SK-MEL-5 (cell line): ENCODE measurements around the gene PGP. TPM values are rescaled to one million over a fixed set of nuclear protein-coding genes. Genes with fewer than 3 reads are reported as not detected.
"Not testable (repeated sequence)": the region's sequence is repeated elsewhere in the genome, so short reads cannot be mapped to it uniquely, and the experiment has no call there.

Source experiments
- DNase-seq: peaks from one replicate; pipeline ENCODE4 v3.0.0-alpha.2; 2016; ENCODE audit warnings: low read depth, low spot score
- in situ Hi-C: cut with HindIII; loops from 2 replicates; pipeline ENCODE4 v1.10.0; 2016; ENCODE audit warnings: low sequenced_read_pairs, high pct_unique_total_duplicates, low pct_unique_long_range_greater_than_20kb
- total RNA-seq: library from RNA; depleted of rRNA; stranded (reverse); fragments of >200 nt; shearing (Covaris generic); gene quantifications from 2 replicates; pipeline ENCODE4 v1.2.3, GENCODE V29; 2014

The PGP gene
- total RNA-seq, 1 experiment from 2014 or later = 13.6 TPM

GRCh38 chr16:2207872-2208271 is 6.8 kb downstream of the PGP start:
- in situ Hi-C loops = no loop called here
- DNase-seq = no peak

- DNase-seq = no peak
- in situ Hi-C loops = no loop called here
These were observed 7.7 kb downstream of the PGP start for GRCh38 chr16:2206780-2207433.

- in situ Hi-C loops = no loop called here
- no peak for DNase-seq
These were observed 8.2 kb downstream of the PGP start for GRCh38 chr16:2206420-2206779.

GRCh38 chr16:2205967-2206313 is 8.7 kb downstream of the PGP start:
- DNase-seq = no peak
- in situ Hi-C loops = no loop called here

- in situ Hi-C loops = no loop called here
- DNase-seq = peak; percentile 78
These were observed 9.3 kb downstream of the PGP start, which contains the start of gene MLST8 for GRCh38 chr16:2205104-2205966. Gene MLST8, plus strand, starts transcription at chr16:2205454. Its CDS starts 632 bp downstream, at chr16:2206086.

- DNase-seq = no peak
- in situ Hi-C loops = no loop called here
These were observed 10.1 kb downstream of the PGP start for GRCh38 chr16:2204416-2205103.

GRCh38 chr16:2203119-2203688 is 11.4 kb downstream of the PGP start:
- DNase-seq, in situ Hi-C loops: not testable (repeated sequence)

GRCh38 chr16:2200313-2200712 is 14.3 kb downstream of the PGP start:
- in situ Hi-C loops = no loop called here
- DNase-seq = no peak

- DNase-seq = no peak
- in situ Hi-C loops = no loop called here
These were observed 15.0 kb downstream of the PGP start for GRCh38 chr16:2199621-2200139.

- in situ Hi-C loops = no loop called here
- no peak for DNase-seq
These were observed 15.5 kb downstream of the PGP start for GRCh38 chr16:2199095-2199494.

GRCh38 chr16:2198283-2198682 is 16.4 kb downstream of the PGP start:
- DNase-seq = no peak
- in situ Hi-C loops = no loop called here

GRCh38 chr16:2197765-2198164 is 16.9 kb downstream of the PGP start:
- in situ Hi-C loops = no loop called here

GRCh38 chr16:2196981-2197511 is 17.6 kb downstream of the PGP start:
- in situ Hi-C loops = no loop called here
- DNase-seq = no peak

More at GRCh38 chr16:2197765-2198164, 16.9 kb downstream of the PGP start:
- no peak for DNase-seq

- no peak for DNase-seq
- in situ Hi-C loops = no loop called here
These were observed 18.3 kb downstream of the PGP start, which contains the start of gene CASKIN1 for GRCh38 chr16:2196162-2196980. Gene CASKIN1, minus strand, starts transcription at chr16:2196605. Its CDS starts 173 bp downstream, at chr16:2196432.

- DNase-seq = no peak
- in situ Hi-C loops = no loop called here
These were observed 19.1 kb downstream of the PGP start for GRCh38 chr16:2195322-2196161.

GRCh38 chr16:2194852-2195321 is 19.8 kb downstream of the PGP start:
- in situ Hi-C loops = no loop called here
- DNase-seq = peak; percentile 63
